Upper lobe of left lung (tissue), 6 donors: ENCODE measurements around the gene GRB10. TPM values are rescaled to one million over a fixed set of nuclear protein-coding genes. Genes with fewer than 3 reads are reported as not detected.
A peak's percentile ranks its signal among the peaks of the same experiment; 100 is the strongest.

Experiments
- ATAC-seq, 2 donors: fragments of 200-7000 bp; cut with Tn5 transposase; one replicate each; pipeline ENCODE4 v1.9.1; 2022; ENCODE audit warnings: mild to moderate bottlenecking in 2 of 2, moderate library complexity in 2 of 2; ENCODE audit not compliant: low FRiP score in 2 of 2
- DNase-seq, 2 donors: peaks; one replicate each; pipeline ENCODE4 v3.0.0-alpha.2; 2019 to 2020
- H3K27ac ChIP-seq, 4 donors: fragments of 200-600 bp; sonication (generic); one replicate each; pipeline ENCODE4 v1.5.1; 2016 to 2019
- H3K27me3 ChIP-seq, 4 donors: fragments of 200-600 bp; sonication (generic); one replicate each; pipeline ENCODE4 v1.5.1; 2017 to 2019
- H3K36me3 ChIP-seq, 4 donors: fragments of 200-600 bp; sonication (generic); one replicate each; pipeline ENCODE4 v1.5.1; 2016 to 2019
- H3K4me1 ChIP-seq, 4 donors: fragments of 200-600 bp; sonication (generic); one replicate each; pipeline ENCODE4 v1.5.1; 2018 to 2019
- H3K4me3 ChIP-seq, 4 donors: fragments of 200-600 bp; sonication (generic); one replicate each; pipeline ENCODE4 v1.5.1; 2017 to 2019; ENCODE audit warnings: mild to moderate bottlenecking in 2 of 4, moderate library complexity in 1 of 4
- H3K9me3 ChIP-seq, 4 donors: fragments of 200-600 bp; sonication (generic); one replicate each; pipeline ENCODE4 v1.5.1; 2018 to 2019
- CTCF ChIP-seq, 6 experiments: fragments of 450-650 bp in 4 of 6; fragments of 200-600 bp in 2 of 6; sonication (generic) in 2 of 6; IDR thresholded peaks; one replicate each; pipeline ENCODE4 v1.5.1; 2016 to 2019; ENCODE audit warnings: antibody characterized with exemption in 6 of 6
- EP300 ChIP-seq, 4 donors: sonication (generic); formaldehyde crosslinking; IDR thresholded peaks; one replicate each; pipeline ENCODE4 v1.5.1; 2017; ENCODE audit warnings: antibody characterized with exemption in 4 of 4, control low read depth in 2 of 4
- POLR2A ChIP-seq, 4 donors: fragments of 450-650 bp; IDR thresholded peaks; one replicate each; pipeline ENCODE4 v1.5.1; 2016 to 2017; ENCODE audit warnings: antibody characterized with exemption in 4 of 4, mild to moderate bottlenecking in 2 of 4
- POLR2AphosphoS5 ChIP-seq, 2 donors: sonication (generic); formaldehyde crosslinking; IDR thresholded peaks; one replicate each; pipeline ENCODE4 v1.5.1; 2017; ENCODE audit warnings: antibody characterized with exemption in 2 of 2
- WGBS, 2 donors: methylation state at CpG; one replicate each; pipeline ENCODE4 v1.1.5; 2017 to 2018; 5-methylcytosine and 5-hydroxymethylcytosine counted together
- total RNA-seq, 6 donors: library from RNA; depleted of rRNA in 4 of 6; stranded (reverse); fragments of >200 nt in 4 of 6; gene quantifications; one replicate each; pipeline versions ENCODE4 v1.1.0 to v1.2.1, GENCODE V29; 2016 to 2021
- donor health status: DM: no; HTN: no; CAD: no; lungs with moderate emphysema.
- donor health status: DM: no; HTN: yes; CAD: no; lungs with severe emphysema.

The GRB10 gene
- total RNA-seq, 6 donors from 2014 or later: 32.8 to 92.2 (median 46.5) TPM

GRCh38 chr7:50690541-50691011 lies 92.1 kb downstream of the GRB10 start:
- no peaks in the 10 kb centered on the region for H3K9me3 ChIP-seq
- no peak for DNase-seq
- no peak overlapping the region for H3K4me3 ChIP-seq
- H3K36me3 ChIP-seq: peaks cover 0 to 20% (median 2%) of the 10 kb centered on the region in 4 donors
- no peak for ATAC-seq
- 77 to 79% methylated on average over 11 of the region's 11 CpGs for WGBS, 2 donors
- H3K27ac ChIP-seq: no peak overlapping the region
- TF ChIP-seq POLR2AphosphoS5 (IDR thresholded peaks at IDR 0.05) (no peak), EP300 (IDR thresholded peaks at IDR 0.05) (no peak)
- H3K27me3 ChIP-seq: no peaks in the 10 kb centered on the region
- peaks cover 0 to 22% (median 13%) of the 10 kb centered on the region in 4 donors for H3K4me1 ChIP-seq

GRCh38 chr7:50688226-50688590 lies 94.5 kb downstream of the GRB10 start:
- DNase-seq: no peak
- Histone ChIP-seq H3K36me3 (peaks cover 0 to 16% (median 2%) of the 10 kb centered on the region in 4 donors), H3K9me3 (no peaks in the 10 kb centered on the region), H3K4me1 (peaks cover 0 to 17% (median 6%) of the 10 kb centered on the region in 4 donors), H3K4me3 (no peak overlapping the region), H3K27me3 (no peaks in the 10 kb centered on the region), H3K27ac (no peak overlapping the region)
- ATAC-seq: no peak
- TF ChIP-seq POLR2A (IDR thresholded peaks at IDR 0.05) (no peak), POLR2AphosphoS5 (IDR thresholded peaks at IDR 0.05) (no peak), CTCF (IDR thresholded peaks at IDR 0.05) (no peak), EP300 (IDR thresholded peaks at IDR 0.05) (no peak)
- WGBS, 2 donors: 78 to 80% methylated on average over 2 of the region's 2 CpGs

- Histone ChIP-seq H3K27ac (no peak overlapping the region), H3K4me1 (peaks cover 0 to 14% (median 6%) of the 10 kb centered on the region in 4 donors), H3K27me3 (no peaks in the 10 kb centered on the region), H3K36me3 (peaks cover 0 to 16% (median 2%) of the 10 kb centered on the region in 4 donors), H3K4me3 (no peak overlapping the region), H3K9me3 (no peaks in the 10 kb centered on the region)
- TF ChIP-seq CTCF (IDR thresholded peaks at IDR 0.05): no peak
- TF ChIP-seq POLR2A (IDR thresholded peaks at IDR 0.05): no peak
- no peak for TF ChIP-seq POLR2AphosphoS5 (IDR thresholded peaks at IDR 0.05)
- TF ChIP-seq EP300 (IDR thresholded peaks at IDR 0.05): no peak
- 84% methylated on average over 7 of the region's 7 CpGs for WGBS, 2 donors
- ATAC-seq (peak in 1 of 2 donors; percentile 49), DNase-seq (no peak)
Observed at GRCh38 chr7:50687575-50688225, 95.0 kb downstream of the GRB10 start.

GRCh38 chr7:50687096-50687495 lies 95.6 kb downstream of the GRB10 start:
- no peak overlapping the region for H3K4me3 ChIP-seq
- peaks cover 0 to 16% (median 2%) of the 10 kb centered on the region in 4 donors for H3K36me3 ChIP-seq
- no peak for ATAC-seq

GRCh38 chr7:50685135-50686065 lies 97.3 kb downstream of the GRB10 start:
- DNase-seq (no peak), ATAC-seq (peak in 1 of 2 donors; percentile 38)
- Histone ChIP-seq H3K27me3 (no peaks in the 10 kb centered on the region), H3K9me3 (no peaks in the 10 kb centered on the region), H3K27ac (peak overlapping the region in 1 of 4 donors; percentile 40), H3K36me3 (peaks cover 0 to 16% (median 2%) of the 10 kb centered on the region in 4 donors), H3K4me1 (peaks cover 15 to 31% (median 17%) of the 10 kb centered on the region in 4 donors), H3K4me3 (no peak overlapping the region)
- TF ChIP-seq POLR2A (IDR thresholded peaks at IDR 0.05) (no peak), EP300 (IDR thresholded peaks at IDR 0.05) (no peak), POLR2AphosphoS5 (IDR thresholded peaks at IDR 0.05) (no peak), CTCF (IDR thresholded peaks at IDR 0.05) (no peak)
- WGBS, 2 donors: 51 to 56% methylated on average over 14 of the region's 14 CpGs

More at GRCh38 chr7:50687096-50687495, 95.6 kb downstream of the GRB10 start:
- Histone ChIP-seq H3K4me1 (peaks cover 0 to 14% (median 4%) of the 10 kb centered on the region in 4 donors), H3K9me3 (no peaks in the 10 kb centered on the region), H3K27ac (no peak overlapping the region), H3K27me3 (no peaks in the 10 kb centered on the region)
- TF ChIP-seq POLR2A (IDR thresholded peaks at IDR 0.05): no peak
- no peak for DNase-seq
- WGBS, 2 donors: 92 to 100% methylated on average over 4 to 6 of the region's 6 CpGs
